T-helper 1 cell treated with Interleukin-12 subunit alpha and Interleukin-12 subunit beta and Interleukin-4 antibody, amounts not matched to agents 30 μg/mL and 1 μg/mL, for 36 hours (primary cell): Measurements from ENCODE around the gene USP49.

Experiments used
- H3K27ac Mint-ChIP-seq: one replicate; pipeline ENCODE4 v1.8.0; 2021; ENCODE audit warnings: mild to moderate bottlenecking, mixed read lengths
- H3K27me3 Mint-ChIP-seq: one replicate; pipeline ENCODE4 v1.8.0; 2021; ENCODE audit warnings: low read depth, mixed read lengths
- H3K36me3 Mint-ChIP-seq: one replicate; pipeline ENCODE4 v1.8.0; 2021; ENCODE audit warnings: low read depth, mixed read lengths
- H3K4me1 Mint-ChIP-seq: one replicate; pipeline ENCODE4 v1.8.0; 2021; ENCODE audit warnings: low read depth, mixed read lengths
- H3K4me3 Mint-ChIP-seq: one replicate; pipeline ENCODE4 v1.8.0; 2021; ENCODE audit warnings: mild to moderate bottlenecking, moderate library complexity, mixed read lengths
- H3K9me3 Mint-ChIP-seq: one replicate; pipeline ENCODE4 v1.8.0; 2021; ENCODE audit warnings: mixed read lengths

USP49 gene

GRCh38 chr6:41872147-41872546 is 23.0 kb downstream of the USP49 start:
- H3K4me1 Mint-ChIP-seq = no peaks in the 10 kb centered on the region
- no peaks in the 10 kb centered on the region for H3K9me3 Mint-ChIP-seq
- H3K4me3 Mint-ChIP-seq = no peak overlapping the region

GRCh38 chr6:41871691-41872090 is 23.5 kb downstream of the USP49 start:
- Mint-ChIP-seq H3K4me1 (no peaks in the 10 kb centered on the region), H3K36me3 (peaks cover 5% of the 10 kb centered on the region), H3K27me3 (no peaks in the 10 kb centered on the region), H3K4me3 (no peak overlapping the region), H3K27ac (no peak overlapping the region), H3K9me3 (no peaks in the 10 kb centered on the region)

More at GRCh38 chr6:41872147-41872546, 23.0 kb downstream of the USP49 start:
- Mint-ChIP-seq H3K36me3 (peaks cover 5% of the 10 kb centered on the region), H3K27ac (no peak overlapping the region), H3K27me3 (no peaks in the 10 kb centered on the region)

DNA sequence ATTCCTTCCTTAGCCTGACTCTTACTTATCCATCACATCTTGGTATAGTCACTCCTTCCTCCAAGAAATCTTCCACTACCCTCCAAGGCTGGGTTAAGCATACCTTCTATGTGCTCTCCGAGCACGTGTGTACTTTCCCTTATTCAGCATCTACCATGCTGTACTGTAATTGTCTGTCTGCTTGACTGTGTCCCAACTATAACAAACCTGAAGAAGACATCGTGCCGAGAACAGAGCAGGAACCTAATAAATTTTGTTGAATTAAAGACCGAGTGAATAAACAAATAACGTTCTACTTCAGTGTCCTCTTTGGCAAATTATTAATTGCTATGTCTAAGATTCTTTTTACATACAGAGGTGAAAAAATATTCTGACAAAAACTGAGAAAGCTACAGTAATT is 35.8 kb downstream of the USP49 start:
- H3K27me3 Mint-ChIP-seq = no peaks in the 10 kb centered on the region
- H3K9me3 Mint-ChIP-seq = no peaks in the 10 kb centered on the region
- H3K36me3 Mint-ChIP-seq = no peaks in the 10 kb centered on the region
- no peak overlapping the region for H3K27ac Mint-ChIP-seq
- no peaks in the 10 kb centered on the region for H3K4me1 Mint-ChIP-seq
- H3K4me3 Mint-ChIP-seq = no peak overlapping the region

DNA sequence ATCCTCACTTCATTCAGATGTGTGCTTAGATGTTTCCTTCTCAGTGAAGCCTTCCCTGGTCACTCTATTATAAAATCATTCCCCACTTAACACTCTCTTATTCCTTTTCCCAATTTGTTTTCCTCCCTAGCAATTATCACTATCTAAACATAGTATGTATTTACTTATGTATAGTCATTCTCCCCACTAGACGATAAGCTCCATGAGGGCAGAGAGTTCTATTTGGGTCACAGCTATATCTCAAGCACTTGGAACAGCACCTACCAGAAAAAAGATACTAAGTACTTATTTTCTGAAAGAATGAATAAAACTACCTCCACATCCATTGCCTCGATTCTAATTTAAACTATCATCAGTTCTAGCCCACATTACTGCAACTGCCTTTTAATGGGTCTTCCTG is 36.5 kb downstream of the USP49 start:
- Mint-ChIP-seq H3K27ac (no peak overlapping the region), H3K27me3 (no peaks in the 10 kb centered on the region), H3K4me1 (no peaks in the 10 kb centered on the region), H3K36me3 (no peaks in the 10 kb centered on the region), H3K4me3 (no peak overlapping the region), H3K9me3 (no peaks in the 10 kb centered on the region)

GRCh38 chr6:41850861-41851260 is 44.3 kb downstream of the USP49 start:
- Mint-ChIP-seq H3K9me3 (no peaks in the 10 kb centered on the region), H3K27me3 (no peaks in the 10 kb centered on the region), H3K27ac (no peak overlapping the region), H3K4me3 (no peak overlapping the region), H3K4me1 (peaks cover 10% of the 10 kb centered on the region), H3K36me3 (peaks cover 8% of the 10 kb centered on the region)

DNA sequence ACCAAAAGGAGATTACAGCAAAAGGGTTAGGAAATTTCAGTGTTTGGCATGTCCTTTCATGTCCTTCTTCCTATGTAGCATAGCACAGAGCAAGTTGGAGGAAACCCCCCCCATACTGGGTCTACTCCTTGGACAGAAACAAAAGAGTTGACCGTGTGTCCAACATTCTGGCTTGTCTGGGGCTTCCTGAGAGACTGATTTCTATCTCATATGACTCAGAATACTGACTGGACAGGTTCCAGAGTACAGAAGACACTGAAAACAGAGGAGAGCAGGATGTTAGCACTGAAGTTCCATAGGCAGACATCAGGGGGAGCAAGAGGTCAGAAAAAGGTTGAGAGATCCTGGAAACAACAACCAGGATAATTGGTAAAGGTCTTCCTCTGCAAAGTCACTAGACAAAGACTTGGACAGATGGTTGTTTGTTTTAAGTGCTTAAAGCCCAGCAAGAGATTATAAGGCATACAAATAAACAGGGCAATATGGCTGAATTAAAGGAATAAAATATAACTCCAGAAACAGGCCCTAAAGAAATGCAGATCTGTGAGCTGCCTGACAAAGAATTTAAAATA is 48.4 kb downstream of the USP49 start:
- Mint-ChIP-seq H3K36me3 (peaks cover 8% of the 10 kb centered on the region), H3K27ac (no peak overlapping the region), H3K4me3 (no peak overlapping the region), H3K9me3 (no peaks in the 10 kb centered on the region), H3K4me1 (peaks cover 10% of the 10 kb centered on the region), H3K27me3 (no peaks in the 10 kb centered on the region)

DNA sequence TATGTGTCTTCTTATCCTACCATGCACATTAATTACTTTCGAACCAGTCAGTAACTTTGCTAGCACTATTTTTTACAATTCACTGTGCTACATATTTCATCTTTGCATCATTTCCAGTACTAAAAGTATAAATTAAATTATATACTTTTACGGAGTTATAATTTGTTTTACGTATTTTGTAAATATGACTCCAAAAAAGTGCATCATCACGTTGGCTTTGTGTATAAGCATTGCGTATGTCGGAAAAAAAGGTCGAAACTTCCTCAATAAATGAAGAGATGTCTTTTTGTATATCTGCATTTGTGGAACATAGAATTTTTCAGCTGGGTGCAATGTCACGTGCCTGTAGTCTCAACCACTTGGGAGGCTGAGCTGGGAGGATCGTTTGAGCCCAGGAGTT is 52.0 kb downstream of the USP49 start:
- H3K36me3 Mint-ChIP-seq = peaks cover 2% of the 10 kb centered on the region
- H3K4me1 Mint-ChIP-seq = peaks cover 10% of the 10 kb centered on the region
- no peaks in the 10 kb centered on the region for H3K27me3 Mint-ChIP-seq
- H3K4me3 Mint-ChIP-seq = no peak overlapping the region
- no peak overlapping the region for H3K27ac Mint-ChIP-seq
- H3K9me3 Mint-ChIP-seq = no peaks in the 10 kb centered on the region

DNA sequence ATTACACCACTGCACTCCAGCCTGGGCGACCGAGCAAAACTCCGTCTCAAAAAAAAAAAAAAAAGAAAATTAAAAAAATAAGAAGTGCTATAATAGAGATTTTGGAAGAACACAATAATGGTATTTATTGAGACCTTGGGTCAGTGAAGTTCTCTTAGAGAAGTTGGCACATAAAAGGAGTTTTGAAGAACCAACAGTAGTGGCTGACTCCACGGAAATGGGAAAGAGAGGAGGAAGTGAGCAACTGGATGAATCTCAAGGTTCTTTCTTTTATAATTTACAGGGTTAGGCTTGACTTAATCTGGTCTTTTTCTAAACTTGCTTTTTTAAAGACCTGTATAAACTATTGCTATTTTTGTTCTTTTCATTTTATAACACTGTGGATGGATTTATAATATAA is 54.8 kb downstream of the USP49 start:
- Mint-ChIP-seq H3K36me3 (no peaks in the 10 kb centered on the region), H3K4me1 (peaks cover 4% of the 10 kb centered on the region), H3K9me3 (no peaks in the 10 kb centered on the region), H3K27me3 (no peaks in the 10 kb centered on the region), H3K27ac (no peak overlapping the region), H3K4me3 (no peak overlapping the region)

DNA sequence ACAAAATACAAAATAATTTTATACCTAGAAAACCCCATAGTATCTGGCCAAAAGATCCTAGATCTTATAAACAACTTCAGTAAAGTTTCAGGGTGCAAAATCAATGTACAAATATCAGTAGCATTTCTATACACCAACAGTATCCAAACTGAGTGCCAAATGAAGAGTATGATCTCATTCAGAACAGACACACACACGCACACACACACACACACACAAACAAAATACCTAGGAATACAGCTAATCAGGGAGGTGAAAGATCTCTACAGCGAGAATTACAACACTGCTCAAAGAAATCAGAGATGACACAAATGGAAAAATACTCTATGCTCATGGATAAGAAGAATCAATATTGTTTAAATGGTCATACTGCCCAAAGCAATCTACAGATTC is 58.5 kb downstream of the USP49 start:
- H3K36me3 Mint-ChIP-seq = peaks cover 3% of the 10 kb centered on the region
- H3K27ac Mint-ChIP-seq = no peak overlapping the region
- H3K9me3 Mint-ChIP-seq = no peaks in the 10 kb centered on the region
- H3K4me3 Mint-ChIP-seq = no peak overlapping the region
- peaks cover 4% of the 10 kb centered on the region for H3K4me1 Mint-ChIP-seq
- no peaks in the 10 kb centered on the region for H3K27me3 Mint-ChIP-seq

- H3K9me3 Mint-ChIP-seq = no peaks in the 10 kb centered on the region
- H3K27me3 Mint-ChIP-seq = no peaks in the 10 kb centered on the region
- H3K4me3 Mint-ChIP-seq = no peak overlapping the region
- H3K27ac Mint-ChIP-seq = no peak overlapping the region
- H3K36me3 Mint-ChIP-seq = peaks cover 3% of the 10 kb centered on the region
- H3K4me1 Mint-ChIP-seq = peaks cover 4% of the 10 kb centered on the region
Measured at GRCh38 chr6:41836022-41836659, 59.0 kb downstream of the USP49 start.

GRCh38 chr6:41832263-41832662 is 62.9 kb downstream of the USP49 start:
- no peaks in the 10 kb centered on the region for H3K9me3 Mint-ChIP-seq
- H3K36me3 Mint-ChIP-seq = peaks cover 3% of the 10 kb centered on the region
- no peak overlapping the region for H3K4me3 Mint-ChIP-seq
- no peak overlapping the region for H3K27ac Mint-ChIP-seq
- no peaks in the 10 kb centered on the region for H3K27me3 Mint-ChIP-seq
- H3K4me1 Mint-ChIP-seq = peaks cover 4% of the 10 kb centered on the region

DNA sequence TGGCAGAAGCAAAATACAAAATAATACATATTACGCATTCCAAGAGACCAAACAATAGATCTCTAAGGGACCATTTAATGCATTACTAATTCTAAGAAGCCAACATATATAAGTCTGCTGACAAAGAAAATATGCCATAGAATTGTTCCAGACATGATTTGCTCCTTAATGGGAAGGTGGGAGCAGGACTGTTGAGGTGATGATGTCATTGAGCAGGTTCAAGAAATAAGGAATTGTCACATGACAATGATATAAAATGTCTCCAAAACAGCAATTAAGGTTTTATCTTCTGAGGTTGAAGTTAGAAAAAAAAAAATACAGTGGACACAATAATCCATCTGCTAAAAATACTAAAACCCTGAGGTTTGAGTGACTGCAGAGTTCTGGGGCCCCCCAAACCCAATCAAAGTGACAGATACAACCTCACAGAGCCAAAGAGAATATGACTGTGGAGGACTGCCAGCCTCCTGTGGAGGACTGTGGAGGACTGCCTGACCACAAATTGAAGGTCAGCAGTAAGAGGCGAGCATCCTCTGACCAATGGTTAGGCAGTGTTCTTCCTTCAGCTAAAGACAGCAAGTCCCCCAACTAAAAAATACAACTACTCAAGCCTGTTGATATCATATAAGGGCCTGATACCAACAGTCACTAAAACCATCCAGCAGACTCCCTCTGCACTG is 68.7 kb downstream of the USP49 start:
- no peaks in the 10 kb centered on the region for H3K9me3 Mint-ChIP-seq
- no peak overlapping the region for H3K4me3 Mint-ChIP-seq
- no peaks in the 10 kb centered on the region for H3K36me3 Mint-ChIP-seq
- H3K27me3 Mint-ChIP-seq = no peaks in the 10 kb centered on the region
- H3K27ac Mint-ChIP-seq = no peak overlapping the region
- H3K4me1 Mint-ChIP-seq = no peaks in the 10 kb centered on the region

DNA sequence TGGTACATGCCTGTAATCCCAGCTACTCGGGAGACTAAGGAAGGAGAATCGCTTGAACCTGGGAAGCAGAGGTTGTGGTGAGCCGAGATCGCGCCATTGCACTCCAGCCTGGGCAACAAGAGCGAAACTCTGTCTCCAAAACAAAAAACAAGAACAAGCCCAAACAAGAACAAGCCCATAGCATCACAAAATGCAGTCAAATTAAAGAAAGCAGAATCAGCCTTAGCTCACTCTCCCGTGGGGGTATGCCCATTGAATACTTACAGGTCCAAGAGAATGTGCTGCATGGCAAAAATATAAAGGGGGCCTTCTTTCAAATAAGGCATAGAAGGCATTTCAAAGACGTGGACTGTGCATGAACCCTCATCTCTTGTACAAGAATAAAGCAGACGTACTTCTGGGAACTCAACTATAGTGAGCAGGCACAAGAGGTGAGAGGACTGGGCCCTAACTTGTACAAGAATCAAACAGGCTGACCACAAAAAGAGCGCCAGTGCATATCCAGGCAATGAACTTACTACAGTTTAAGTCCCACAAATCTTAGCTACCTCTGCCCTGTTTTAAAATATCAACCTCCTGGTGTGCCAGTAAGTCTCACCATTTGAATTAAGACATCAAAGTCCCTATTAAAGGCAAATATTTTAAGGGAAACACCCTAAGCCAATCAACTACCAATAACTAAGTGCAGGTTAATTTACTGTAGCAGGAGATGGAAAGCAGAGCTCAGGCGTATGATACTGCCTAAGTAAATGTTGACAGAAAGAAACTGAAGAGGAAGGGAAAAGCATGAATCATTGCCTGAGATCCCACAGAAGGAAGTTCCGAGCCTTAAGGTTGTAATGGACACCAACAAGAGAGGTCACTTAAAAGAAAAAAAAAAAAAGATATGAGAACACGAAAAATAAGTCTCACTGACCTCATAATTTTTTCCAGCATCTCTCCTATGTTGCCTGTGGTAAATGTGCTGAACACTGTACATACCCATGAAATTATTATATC is 70.3 kb downstream of the USP49 start:
- Mint-ChIP-seq H3K36me3 (no peaks in the 10 kb centered on the region), H3K4me1 (no peaks in the 10 kb centered on the region), H3K4me3 (no peak overlapping the region), H3K27me3 (no peaks in the 10 kb centered on the region), H3K9me3 (no peaks in the 10 kb centered on the region), H3K27ac (no peak overlapping the region)

DNA sequence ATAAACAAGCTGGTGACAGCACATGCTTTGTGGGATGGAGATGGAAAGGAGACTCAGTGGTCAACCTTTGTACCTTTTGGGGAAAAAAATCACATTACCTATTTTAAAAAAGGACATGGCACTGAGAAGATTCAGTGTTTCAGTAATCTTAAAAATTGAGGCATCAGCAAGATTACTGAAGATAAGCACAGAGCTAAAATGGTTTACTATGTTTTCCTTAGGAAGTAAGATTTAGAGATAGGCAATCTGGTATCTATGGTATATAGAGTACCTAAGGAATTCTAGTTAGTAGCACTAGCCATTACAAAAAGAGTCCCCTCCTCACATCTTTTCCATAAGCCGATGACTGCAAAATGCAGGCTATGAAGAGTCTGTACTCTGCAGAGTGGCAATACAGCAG is 72.0 kb downstream of the USP49 start:
- no peak overlapping the region for H3K4me3 Mint-ChIP-seq
- no peak overlapping the region for H3K27ac Mint-ChIP-seq
- H3K36me3 Mint-ChIP-seq = no peaks in the 10 kb centered on the region
- no peaks in the 10 kb centered on the region for H3K27me3 Mint-ChIP-seq
- no peaks in the 10 kb centered on the region for H3K9me3 Mint-ChIP-seq
- H3K4me1 Mint-ChIP-seq = no peaks in the 10 kb centered on the region
